HepG2 (cell line): Measurements from ENCODE around the gene ITCH. TPM values are rescaled to one million over a fixed set of nuclear protein-coding genes. Genes with fewer than 3 reads are reported as not detected.

Experiments used
- ATAC-seq: fragments of 200-7000 bp; cut with Tn5 transposase; 3 replicates; pipeline ENCODE4 v1.9.1; 2020; ENCODE audit warnings: mild to moderate bottlenecking, moderate library complexity
- BruUV-seq: library from RNA; stranded (reverse); fragments of 400-500 nt; replicated peaks from 2 replicates; lab custom pipeline; 2021; lab: Mats Ljungman, UMichigan
- CTCF ChIA-PET: fragments of 300-600 bp; formaldehyde crosslinking; extraction: SDS; loops from one replicate; lab custom pipeline; 2021; ENCODE audit warnings: low total read pairs, inconsistent platforms, low intra/inter-chr PET ratio; lab: Yijun Ruan, JAX
- POLR2A ChIA-PET: fragments of 350-600 bp; sonication (Branson Sonifier 250); formaldehyde crosslinking; loops from one replicate; lab custom pipeline; 2020; ENCODE audit warnings: antibody characterized with exemption, inconsistent platforms; lab: Yijun Ruan, JAX
- DNase-seq: peaks from one replicate; pipeline ENCODE4 v3.0.0-alpha.2; 2015; ENCODE audit warnings: low spot score
- FAIRE-seq: peaks from 3 replicates; lab custom pipeline; 2011; peaks lifted over from hg19 to GRCh38; lab: Jason Lieb, UNC
- H2AFZ ChIP-seq: one replicate; pipeline ENCODE4 v1.6.1; 2011; ENCODE audit warnings: low read length, inconsistent platforms
- H3K27ac ChIP-seq: fragments of 300-600 bp; 3 replicates; pipeline ENCODE4 v1.8.0; 2011; ENCODE audit warnings: mixed run types, mild to moderate bottlenecking, mixed read lengths, low read length, inconsistent platforms; ENCODE audit not compliant: insufficient read depth; ENCODE audit errors: extremely low read length
- H3K27me3 ChIP-seq, 2 experiments: fragments of 200-600 bp in 1 of 2; 2 replicates in 1 of 2; 3 replicates in 1 of 2; pipeline versions ENCODE4 v1.6.0 to v1.8.0; 2011; ENCODE audit warnings: low read length in 2 of 2, mild to moderate bottlenecking in 2 of 2, moderate library complexity in 2 of 2, inconsistent platforms in 1 of 2; ENCODE audit not compliant: insufficient read depth in 2 of 2, control insufficient read depth in 1 of 2
- H3K36me3 ChIP-seq, 2 experiments: fragments of 200-600 bp in 1 of 2; replicated peaks in 1 of 2; 2 replicates in 1 of 2; 3 replicates in 1 of 2; pipeline versions ENCODE4 v1.5.1 to v1.8.0; 2011; ENCODE audit warnings: low read length in 2 of 2, inconsistent platforms in 1 of 2; ENCODE audit not compliant: insufficient read depth in 2 of 2, control insufficient read depth in 1 of 2
- H3K4me1 ChIP-seq: 2 replicates; pipeline ENCODE4 v1.5.1; 2012; ENCODE audit warnings: low read length, inconsistent platforms; ENCODE audit not compliant: insufficient read depth
- H3K4me2 ChIP-seq: 2 replicates; pipeline ENCODE4 v1.6.0; 2011; ENCODE audit warnings: low read depth, low read length, inconsistent platforms
- H3K4me3 ChIP-seq, 3 experiments: fragments of 200-600 bp in 1 of 3; sonication (generic), shearing (Covaris generic) in 1 of 3; replicated peaks in 1 of 3; 2 replicates each; pipeline ENCODE4 v1.5.1; 2011 to 2016; ENCODE audit warnings: low read length in 3 of 3, inconsistent platforms in 2 of 3, low read depth in 2 of 3, mild to moderate bottlenecking in 2 of 3, control low read depth in 1 of 3, mixed read lengths in 1 of 3; ENCODE audit not compliant: insufficient read depth in 1 of 3
- H3K79me2 ChIP-seq: one replicate; pipeline ENCODE4 v1.6.1; 2011; ENCODE audit warnings: low read length, inconsistent platforms; ENCODE audit not compliant: insufficient read depth
- H3K9ac ChIP-seq: 2 replicates; pipeline ENCODE4 v1.6.0; 2011; ENCODE audit warnings: mild to moderate bottlenecking, low read depth, low read length, inconsistent platforms; ENCODE audit not compliant: insufficient read depth
- H3K9me3 ChIP-seq: 2 replicates; pipeline ENCODE4 v1.5.1; 2012; ENCODE audit warnings: mild to moderate bottlenecking, low read length
- H4K20me1 ChIP-seq: 2 replicates; pipeline ENCODE4 v1.6.0; 2011; ENCODE audit warnings: inconsistent platforms, mild to moderate bottlenecking, low read length, moderate library complexity; ENCODE audit not compliant: insufficient read depth
- ADNP ChIP-seq: sonication (generic); formaldehyde crosslinking; IDR thresholded peaks from 2 replicates; pipeline ENCODE4 v1.4.0; 2020; ENCODE audit warnings: missing genetic modification reagents
- ASH2L ChIP-seq: fragments of 300-600, 200-600 bp; sonication (generic); IDR thresholded peaks from 2 replicates; pipeline ENCODE4 v1.7.0; 2017; ENCODE audit warnings: low read depth, mild to moderate bottlenecking, moderate library complexity, mixed read lengths, low read length; ENCODE audit not compliant: insufficient read length
- CBFB ChIP-seq: sonication (generic); formaldehyde crosslinking; IDR thresholded peaks from 2 replicates; pipeline ENCODE4 v1.4.0; 2020; ENCODE audit warnings: missing genetic modification reagents
- CSRNP1 ChIP-seq: sonication (generic); formaldehyde crosslinking; IDR thresholded peaks from 2 replicates; pipeline ENCODE4 v1.8.1; 2023; ENCODE audit warnings: mild to moderate bottlenecking, missing genetic modification reagents
- HINFP ChIP-seq: sonication (generic); formaldehyde crosslinking; IDR thresholded peaks from 2 replicates; pipeline ENCODE4 v1.4.0; 2020; ENCODE audit warnings: low read depth, mild to moderate bottlenecking, missing genetic modification reagents
- THRA ChIP-seq: sonication (generic); formaldehyde crosslinking; IDR thresholded peaks from 2 replicates; pipeline ENCODE4 v1.4.0; 2020; ENCODE audit warnings: missing genetic modification reagents, borderline replicate concordance
- ZBTB33 ChIP-seq: sonication (generic); formaldehyde crosslinking; IDR thresholded peaks from 2 replicates; pipeline ENCODE4 v1.4.0; 2020; ENCODE audit warnings: missing genetic modification reagents
- ZGPAT ChIP-seq: IDR thresholded peaks from 2 replicates; pipeline ENCODE4 v1.6.1; 2016; ENCODE audit warnings: mild to moderate bottlenecking
- ZNF691 ChIP-seq: sonication (generic); formaldehyde crosslinking; IDR thresholded peaks from 2 replicates; pipeline ENCODE4 v1.4.0; 2020; ENCODE audit warnings: missing genetic modification reagents, low read depth, mild to moderate bottlenecking, borderline replicate concordance
- ZNF75D ChIP-seq: sonication (generic); formaldehyde crosslinking; IDR thresholded peaks from 2 replicates; pipeline ENCODE4 v1.8.1; 2023; ENCODE audit warnings: missing genetic modification reagents, mild to moderate bottlenecking, borderline replicate concordance
- ZSCAN29 ChIP-seq: sonication (generic); formaldehyde crosslinking; conservative IDR thresholded peaks from 2 replicates; pipeline ENCODE4 v1.4.0; 2020; ENCODE audit warnings: mild to moderate bottlenecking, missing genetic modification reagents
- ZSCAN9 ChIP-seq: IDR thresholded peaks from 2 replicates; pipeline ENCODE4 v1.6.1; 2016; ENCODE audit warnings: borderline replicate concordance
- WGBS: methylation state at CpG from one replicate; pipeline ENCODE4 v1.1.6; 2017; ENCODE audit warnings: low lambda C conversion rate; 5-methylcytosine and 5-hydroxymethylcytosine counted together
- in situ Hi-C: cut with HindIII; loops from 2 replicates; pipeline ENCODE4 v1.10.0; 2017; ENCODE audit warnings: low pct_unique_long_range_greater_than_20kb; ENCODE audit not compliant: extremely low pct_ligation_motif_present
- intact Hi-C: fragments of 100-400 bp; cut with micrococcal nuclease; formaldehyde crosslinking; loops from one replicate; pipeline ENCODE4 v1.10.0; 2022; ENCODE audit not compliant: unreplicated experiment
- polyA plus RNA-seq, 8 experiments: library from polyadenylated mRNA; depleted of rRNA in 3 of 8; stranded (reverse) in 7 of 8; unstranded in 1 of 8; fragments of >200 nt; fragmentation: Illumina TruSeq in 4 of 8; extraction: Trizol in 4 of 8; gene quantifications; 2 replicates each; pipeline versions ENCODE4 v1.2.1 to v1.2.3, GENCODE V29; 2011 to 2016; ENCODE audit warnings: low read depth in 4 of 8, missing spikeins in 1 of 8, mixed read lengths in 1 of 8; ENCODE audit not compliant: insufficient read depth in 1 of 8
- total RNA-seq, 5 experiments: library from RNA; depleted of rRNA; stranded (reverse); fragments of >200 nt; fragmentation: Illumina TruSeq; extraction: Trizol; gene quantifications; 2 replicates each; pipeline ENCODE4 v1.2.3, GENCODE V29; 2016; ENCODE audit warnings: low read depth in 1 of 5

Gene ITCH
- total and polyA plus RNA-seq, 2 of the 13 experiments (the other 11 are each of a cell fraction or from before 2014, with no cell fraction given), result 20.5 to 112 TPM

GRCh38 chr20:34525709-34526416 lies 162.8 kb downstream of the ITCH start:
- H3K27ac ChIP-seq, result peak overlapping the region; percentile 51
- peak overlapping the region; percentile 52 for H3K4me2 ChIP-seq
- H3K4me1 ChIP-seq, result peaks cover 56% of the 10 kb centered on the region
- no peak overlapping the region for H2AFZ ChIP-seq
- ATAC-seq (peak; percentile 81), FAIRE-seq (peak; percentile 70), DNase-seq (peak; percentile 98)
- ChIA-PET POLR2A (interaction anchor here (1.6 to 2.6 kb wide), 5 partner anchors 10 to 223 kb away, joined by 4 to 32 read pairs (median 7); partner anchors contain the start of genes AHCY, DYNLRB1 and TP53INP2), CTCF (interaction anchor here (0.6 kb wide), 1 partner anchor 264 kb away, joined by 3 read pairs; no protein-coding TSS in a partner anchor)
- H3K79me2 ChIP-seq, result peaks cover 56% of the 10 kb centered on the region
- peaks cover 33 to 48% of the 10 kb centered on the region in 2 experiments for H3K36me3 ChIP-seq
- in situ Hi-C loops (no loop called here), intact Hi-C loops (loop anchor here (2.0 kb wide), 1 partner anchor 23 kb away; no protein-coding TSS in a partner anchor)
- WGBS, result 40% methylated on average over 14 of the region's 14 CpGs
- peak overlapping the region; percentile 30 for H3K9ac ChIP-seq
- BruUV-seq, result no TSS peak
- H4K20me1 ChIP-seq, result peaks cover 42% of the 10 kb centered on the region
- 0 out of 6 replicates have a peak overlapping the region, but pooled peaks of 1 of the 3 experiments have one; percentile 12 for H3K4me3 ChIP-seq
- H3K9me3 ChIP-seq, result no peaks in the 10 kb centered on the region
- no peaks in the 10 kb centered on the region for H3K27me3 ChIP-seq
- peak; percentile 74 for TF ChIP-seq CSRNP1 (CRISPR knock-in tag)
- TF ChIP-seq CBFB, result peak; percentile 55; the same call in 1 of the 2 replicates
- peak; percentile 89 for TF ChIP-seq ASH2L
- peak; percentile 76; the same call in 1 of the 2 replicates for TF ChIP-seq THRA (CRISPR knock-in tag)
- TF ChIP-seq ADNP (CRISPR knock-in tag), result no peak
- TF ChIP-seq ZBTB33, result peak; percentile 95
- peak; percentile 90; the same call in 1 of the 2 replicates for TF ChIP-seq ZNF691
- TF ChIP-seq ZGPAT (CRISPR knock-in tag), result peak; percentile 96
- TF ChIP-seq HINFP (CRISPR knock-in tag), result peak; percentile 69; the same call in 1 of the 2 replicates
- no peak for TF ChIP-seq ZNF75D (CRISPR knock-in tag)
- TF ChIP-seq ZSCAN29, result peak; percentile 92
- peak; percentile 96 for TF ChIP-seq ZSCAN9 (CRISPR knock-in tag)
